HepG2 (cell line): Measurements from ENCODE around the gene RHBDD3. TPM values are rescaled to one million over a fixed set of nuclear protein-coding genes. Genes with fewer than 3 reads are reported as not detected.
A peak's percentile ranks its signal among the peaks of the same experiment; 100 is the strongest.

Source experiments
- CBX1 ChIP-seq: IDR thresholded peaks from one replicate; pipeline ENCODE4 v1.6.1; 2016; ENCODE audit warnings: antibody characterized with exemption, low read depth
- CEBPZ ChIP-seq: IDR thresholded peaks from 2 replicates; pipeline ENCODE4 v1.6.1; 2012; ENCODE audit warnings: low read length, improper control_type of control experiment
- CREB1 ChIP-seq, 2 experiments: fragments of 450-650 bp in 1 of 2; IDR thresholded peaks; 2 replicates each; pipeline ENCODE4 v1.6.1; 2016 to 2017; ENCODE audit warnings: control low read depth in 1 of 2, mild to moderate bottlenecking in 1 of 2, missing compliant biosample characterization in 1 of 2, missing genetic modification characterization in 1 of 2
- GATA4 ChIP-seq: sonication (generic); IDR thresholded peaks from 2 replicates; pipeline ENCODE4 v1.6.1; 2016; ENCODE audit warnings: antibody characterized with exemption, low read depth, borderline replicate concordance
- GATAD1 ChIP-seq: IDR thresholded peaks from 2 replicates; pipeline ENCODE4 v1.6.1; 2016; ENCODE audit warnings: missing genetic modification reagents, missing compliant biosample characterization
- HNF4G ChIP-seq, 2 experiments: sonication (generic) in 1 of 2; formaldehyde crosslinking in 1 of 2; IDR thresholded peaks; 2 replicates each; pipeline versions ENCODE4 v1.4.0 to v1.6.1; 2011 to 2020; ENCODE audit warnings: borderline replicate concordance in 2 of 2, low read depth in 2 of 2, mild to moderate bottlenecking in 2 of 2, low read length in 1 of 2, missing genetic modification reagents in 1 of 2, moderate library complexity in 1 of 2
- JUN ChIP-seq: sonication (generic); formaldehyde crosslinking; IDR thresholded peaks from 2 replicates; pipeline ENCODE4 v1.4.0; 2020; ENCODE audit warnings: mild to moderate bottlenecking, missing genetic modification reagents
- KLF9 ChIP-seq: IDR thresholded peaks from 2 replicates; pipeline ENCODE4 v1.6.1; 2016; ENCODE audit warnings: low read depth
- KMT2A ChIP-seq: sonication (generic); formaldehyde crosslinking; IDR thresholded peaks from 2 replicates; pipeline ENCODE4 v1.4.0; 2020; ENCODE audit warnings: missing genetic modification reagents
- MEF2D ChIP-seq: sonication (generic); formaldehyde crosslinking; IDR thresholded peaks from 2 replicates; pipeline ENCODE4 v1.5.1; 2020; ENCODE audit warnings: mild to moderate bottlenecking, missing genetic modification reagents
- NFYB ChIP-seq: sonication (generic); formaldehyde crosslinking; IDR thresholded peaks from 2 replicates; pipeline ENCODE4 v1.4.0; 2020; ENCODE audit warnings: missing genetic modification reagents
- NPAS2 ChIP-seq: sonication (generic); formaldehyde crosslinking; IDR thresholded peaks from 2 replicates; pipeline ENCODE4 v1.8.0; 2022; ENCODE audit warnings: mild to moderate bottlenecking, missing genetic modification reagents, borderline replicate concordance
- SP2 ChIP-seq: sonication (generic); formaldehyde crosslinking; IDR thresholded peaks from 2 replicates; pipeline ENCODE4 v1.5.1; 2020; ENCODE audit warnings: mild to moderate bottlenecking, missing genetic modification reagents
- TAF15 ChIP-seq: fragments of 200-400 bp; formaldehyde crosslinking; IDR thresholded peaks from one replicate; pipeline ENCODE4 v1.6.1; 2018; ENCODE audit warnings: mild to moderate bottlenecking, low read depth, low read length; ENCODE audit not compliant: poor library complexity, severe bottlenecking
- TIGD3 ChIP-seq: sonication (generic); formaldehyde crosslinking; IDR thresholded peaks from 2 replicates; pipeline ENCODE4 v1.5.1; 2020; ENCODE audit warnings: mild to moderate bottlenecking, missing genetic modification reagents, borderline replicate concordance
- ZBED4 ChIP-seq: sonication (generic); formaldehyde crosslinking; IDR thresholded peaks from 2 replicates; pipeline ENCODE4 v1.4.0; 2020; ENCODE audit warnings: missing genetic modification reagents, borderline replicate concordance
- ZNF296 ChIP-seq: sonication (generic); formaldehyde crosslinking; conservative IDR thresholded peaks from 2 replicates; pipeline ENCODE4 v1.5.0; 2020; ENCODE audit warnings: mild to moderate bottlenecking, missing genetic modification reagents
- ZNF569 ChIP-seq: sonication (generic); formaldehyde crosslinking; IDR thresholded peaks from 2 replicates; pipeline ENCODE4 v1.5.0; 2020; ENCODE audit warnings: mild to moderate bottlenecking, missing genetic modification reagents, moderate library complexity, borderline replicate concordance
- ZNF670 ChIP-seq: sonication (generic); formaldehyde crosslinking; IDR thresholded peaks from 2 replicates; pipeline ENCODE4 v1.8.0; 2022; ENCODE audit warnings: mild to moderate bottlenecking, missing genetic modification reagents, borderline replicate concordance
- ZNF747 ChIP-seq: sonication (generic); formaldehyde crosslinking; IDR thresholded peaks from 2 replicates; pipeline ENCODE4 v1.8.1; 2023; ENCODE audit warnings: missing genetic modification reagents, mild to moderate bottlenecking, borderline replicate concordance
- polyA plus RNA-seq, 8 experiments: library from polyadenylated mRNA; depleted of rRNA in 3 of 8; stranded (reverse) in 7 of 8; unstranded in 1 of 8; fragments of >200 nt; fragmentation: Illumina TruSeq in 4 of 8; extraction: Trizol in 4 of 8; gene quantifications; 2 replicates each; pipeline versions ENCODE4 v1.2.1 to v1.2.3, GENCODE V29; 2011 to 2016; ENCODE audit warnings: low read depth in 4 of 8, missing spikeins in 1 of 8, mixed read lengths in 1 of 8; ENCODE audit not compliant: insufficient read depth in 1 of 8
- total RNA-seq, 5 experiments: library from RNA; depleted of rRNA; stranded (reverse); fragments of >200 nt; fragmentation: Illumina TruSeq; extraction: Trizol; gene quantifications; 2 replicates each; pipeline ENCODE4 v1.2.3, GENCODE V29; 2016; ENCODE audit warnings: low read depth in 1 of 5

Gene RHBDD3
- total and polyA plus RNA-seq, 2 of the 13 experiments (the other 11 are each of a cell fraction or from before 2014, with no cell fraction given), result 12.1 to 26.7 TPM

- TF ChIP-seq GATA4 (no peak), MEF2D (peak; percentile 80), KLF9 (CRISPR knock-in tag) (no peak), ZNF747 (CRISPR knock-in tag) (no peak), CEBPZ (no peak), GATAD1 (CRISPR knock-in tag) (peak; percentile 74), CREB1 (IDR thresholded peaks at IDR 0.05) (peak; percentile 51; the same call in 1 of the 2 replicates), CREB1 (CRISPR knock-in tag; IDR thresholded peaks at IDR 0.05) (no peak), KMT2A (peak; percentile 76; the same call in 1 of the 2 replicates), TAF15 (no peak), NPAS2 (no peak; the same call in 1 of the 2 replicates), SP2 (no peak), ZNF296 (CRISPR knock-in tag) (no peak; the same call in 1 of the 2 replicates), JUN (CRISPR knock-in tag) (0 out of 2 replicates have a peak, but pooled peaks have one; percentile 13), NFYB (CRISPR knock-in tag) (no peak), TIGD3 (CRISPR knock-in tag) (no peak), HNF4G (IDR thresholded peaks at IDR 0.05; ENCODE audit: borderline replicate concordance, low read depth, low read length) (no peak; the same call in 1 of the 2 replicates), HNF4G (CRISPR knock-in tag; IDR thresholded peaks at IDR 0.05; ENCODE audit: borderline replicate concordance, low read depth) (no peak), ZNF569 (CRISPR knock-in tag) (no peak), CBX1 (peak; percentile 61), ZBED4 (CRISPR knock-in tag) (peak; percentile 45; the same call in 1 of the 2 replicates), ZNF670 (CRISPR knock-in tag) (peak; percentile 56; the same call in 1 of the 2 replicates)
Measured at GRCh38 chr22:29267858-29268510, at the start of gene RHBDD3, which contains the start of gene EWSR1 (continued).
